Activated T-helper 1 cell treated with Interleukin-2 at 50 U/mL for 16 hours (primary cell): ENCODE data around the gene TMC7.
"Not testable (repeated sequence)": the region's sequence is repeated elsewhere in the genome, so short reads cannot be mapped to it uniquely, and the experiment has no call there.

ENCODE experiments used
- DNase-seq: peaks from one replicate; pipeline ENCODE4 v3.0.0-alpha.2; 2020; ENCODE audit warnings: low read depth

Gene TMC7

DNA sequence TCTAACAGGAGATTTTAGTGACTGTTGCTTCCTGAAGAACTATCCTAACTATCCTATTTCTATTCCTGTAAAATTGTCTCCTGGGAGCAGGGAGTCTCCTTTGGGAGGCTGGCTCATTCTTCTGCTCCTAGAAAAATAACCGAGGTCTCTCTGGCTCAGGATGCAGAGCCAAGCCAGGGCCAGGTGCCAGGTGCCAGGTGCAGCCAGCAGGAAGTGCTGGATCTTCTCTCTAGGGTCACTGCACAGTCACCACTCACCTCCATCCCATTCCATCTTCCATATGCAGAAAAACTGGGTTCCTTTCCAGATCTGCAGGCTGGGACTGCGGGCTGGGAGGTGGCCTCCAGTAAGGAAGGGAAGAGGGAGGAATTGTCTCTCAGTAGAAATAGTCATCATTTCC is 3.8 kb upstream of the TMC7 start:
- no peak for DNase-seq

- DNase-seq, result no peak
Measured at GRCh38 chr16:18984435-18985005, 786 bp downstream of the TMC7 start.

GRCh38 chr16:18985256-18985655 is 1.5 kb downstream of the TMC7 start:
- DNase-seq, result not testable (repeated sequence)

DNA sequence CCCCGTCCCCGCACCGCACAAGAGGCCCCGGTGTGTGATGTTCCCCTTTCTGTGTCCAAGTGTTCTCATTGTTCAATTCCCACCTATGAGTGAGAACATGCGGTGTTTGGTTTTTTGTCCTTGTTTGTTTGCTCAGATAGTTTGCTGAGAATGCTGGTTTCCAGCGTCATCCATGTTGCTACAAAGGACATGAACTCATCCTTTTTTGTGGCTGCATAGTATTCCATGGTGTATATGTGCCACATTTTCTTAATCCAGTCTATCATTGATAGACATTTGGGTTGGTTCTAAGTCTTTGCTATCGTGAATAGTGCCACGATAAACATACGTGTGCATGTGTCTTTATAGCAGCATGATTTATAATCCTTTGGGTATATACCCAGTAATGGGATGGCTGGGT is 8.0 kb downstream of the TMC7 start:
- not testable (repeated sequence) for DNase-seq

- not testable (repeated sequence) for DNase-seq
Measured at GRCh38 chr16:18993531-18993930, 9.8 kb downstream of the TMC7 start.

- DNase-seq, result not testable (repeated sequence)
Measured at GRCh38 chr16:18994181-18994580, 10.4 kb downstream of the TMC7 start.

DNA sequence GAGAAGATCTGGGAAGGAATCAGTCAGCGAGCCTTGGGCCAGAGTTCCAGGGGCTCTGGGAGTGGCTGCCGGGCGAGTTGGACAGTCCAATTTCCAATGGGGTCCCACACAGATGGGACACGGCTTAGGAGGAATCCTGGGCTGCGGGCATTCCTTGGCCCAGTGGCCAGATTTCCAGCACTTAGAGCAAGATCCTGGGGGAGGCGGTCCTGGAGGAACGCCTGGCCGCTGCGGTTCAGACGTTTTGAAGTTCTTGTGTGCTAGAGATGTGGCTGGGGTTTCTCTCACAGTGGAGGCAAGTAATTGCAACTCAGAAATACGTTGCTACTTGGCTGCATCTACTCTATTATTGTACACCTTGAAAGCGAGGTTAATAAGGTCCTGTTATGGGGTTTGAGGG is 11.7 kb downstream of the TMC7 start:
- not testable (repeated sequence) for DNase-seq

GRCh38 chr16:18996536-18996935 is 12.8 kb downstream of the TMC7 start:
- DNase-seq, result not testable (repeated sequence)

GRCh38 chr16:18997001-18997400 is 13.3 kb downstream of the TMC7 start:
- not testable (repeated sequence) for DNase-seq

DNA sequence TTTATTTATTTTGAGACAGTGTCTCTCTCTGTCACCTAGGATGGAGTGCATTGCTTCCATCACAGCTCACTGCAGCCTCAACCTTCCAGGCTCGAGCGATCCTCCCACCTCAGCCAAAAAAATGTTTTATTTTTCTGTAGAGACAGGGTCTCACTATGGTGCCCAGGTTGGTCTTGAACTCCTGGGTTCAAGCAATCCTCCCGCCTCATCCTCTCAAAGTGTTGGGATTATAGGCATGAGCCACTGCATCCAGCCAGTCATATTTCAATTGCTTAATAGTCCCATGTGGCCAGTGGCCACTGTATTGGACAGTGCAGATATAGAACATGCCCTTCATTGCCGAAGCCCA is 15.3 kb downstream of the TMC7 start:
- no peak for DNase-seq

DNA sequence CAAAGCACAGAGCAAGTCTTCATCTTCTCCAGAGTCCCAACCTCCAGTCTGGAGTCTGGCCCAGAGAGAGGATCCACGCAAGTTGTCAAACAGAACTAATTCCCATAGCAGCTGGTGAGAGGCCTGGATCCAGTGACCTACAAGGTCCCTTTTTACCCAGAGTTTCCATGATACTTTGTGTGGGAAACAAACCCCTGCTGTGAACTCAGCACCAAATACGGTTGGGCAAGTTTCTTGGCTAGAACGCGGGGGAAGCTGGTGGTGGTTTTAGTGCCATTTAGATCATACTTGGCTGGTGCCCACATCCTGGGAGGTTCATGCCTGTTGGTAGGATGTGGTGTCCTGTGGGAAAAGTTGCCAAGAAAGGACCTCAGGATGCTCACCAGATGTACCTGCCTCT is 18.1 kb downstream of the TMC7 start:
- no peak for DNase-seq

GRCh38 chr16:19003935-19004334 is 20.2 kb downstream of the TMC7 start:
- DNase-seq, result no peak

DNA sequence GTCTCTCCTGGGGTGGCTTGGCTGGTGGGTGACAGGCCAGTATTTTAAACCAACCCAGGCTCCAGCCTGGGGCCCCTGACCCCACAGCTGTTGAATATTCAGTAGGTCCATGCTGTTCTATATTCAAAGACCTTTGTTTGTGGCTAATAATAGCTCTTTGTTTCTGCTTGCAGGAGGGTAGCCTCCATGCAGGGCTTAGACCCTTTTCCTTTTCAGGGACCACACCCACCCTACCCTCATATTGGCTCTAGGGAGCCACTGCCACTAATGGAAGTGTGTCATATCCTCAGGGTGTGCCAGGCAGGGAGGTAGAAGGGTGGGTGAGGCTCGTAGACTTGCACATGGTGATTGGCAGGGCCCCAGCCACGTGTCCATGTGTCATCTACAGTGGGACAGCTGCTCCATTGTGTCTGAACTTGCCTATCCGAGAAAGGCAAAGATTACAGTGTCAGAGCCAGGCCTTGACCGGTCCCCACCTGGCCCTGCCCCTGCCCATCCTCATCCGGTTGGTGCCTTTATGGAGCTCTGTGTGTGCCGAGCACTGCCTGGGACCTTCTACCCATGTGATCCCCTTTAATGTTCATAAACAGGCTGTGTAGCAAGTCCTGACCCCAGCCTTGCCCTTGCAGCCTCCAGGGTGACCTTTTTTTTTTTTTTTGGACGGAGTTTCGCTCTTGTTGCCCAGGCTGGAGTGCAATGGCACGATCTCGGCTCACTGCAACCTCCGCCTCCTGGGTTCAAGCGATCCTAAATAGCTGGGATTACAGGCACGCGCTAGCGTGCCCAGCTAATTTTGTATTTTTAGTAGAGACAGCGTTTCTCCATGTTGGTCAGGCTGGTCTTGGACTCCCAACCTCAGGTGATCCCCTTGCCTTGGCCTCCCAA is 22.1 kb downstream of the TMC7 start:
- DNase-seq, result no peak

GRCh38 chr16:19006446-19007315 is 22.9 kb downstream of the TMC7 start:
- DNase-seq, result no peak

- no peak for DNase-seq
Measured at GRCh38 chr16:19008245-19009169, 24.8 kb downstream of the TMC7 start.

- DNase-seq, result no peak
Measured at GRCh38 chr16:19011169-19011731, 27.5 kb downstream of the TMC7 start.

- no peak for DNase-seq
Measured at GRCh38 chr16:19014461-19014860, 30.7 kb downstream of the TMC7 start.

- DNase-seq, result no peak
Measured at GRCh38 chr16:19017179-19017578, 33.4 kb downstream of the TMC7 start.

GRCh38 chr16:19020689-19021088 is 37.0 kb downstream of the TMC7 start:
- no peak for DNase-seq

GRCh38 chr16:19021747-19022146 is 38.0 kb downstream of the TMC7 start:
- DNase-seq, result no peak

DNA sequence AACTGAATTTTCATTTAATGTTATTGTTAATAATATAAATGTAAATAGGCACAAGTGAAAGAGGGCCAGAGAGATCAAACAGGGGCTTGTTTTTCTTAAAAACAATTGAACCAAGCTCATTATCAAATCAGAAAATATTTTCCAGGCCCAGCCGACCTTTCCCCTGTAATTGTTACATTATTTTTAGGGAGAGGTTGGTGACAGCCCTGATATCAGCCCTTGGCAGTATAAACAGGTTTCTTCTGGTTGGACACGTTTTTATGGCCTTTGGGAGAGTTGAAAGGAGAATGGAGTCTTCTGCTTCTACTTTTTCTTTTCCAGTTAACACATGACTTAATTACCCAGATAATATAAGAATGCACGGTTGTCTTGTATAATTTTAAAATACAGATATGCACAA is 43.7 kb downstream of the TMC7 start:
- DNase-seq, result no peak
